Measurements from ENCODE around the gene LCN12.

DNA sequence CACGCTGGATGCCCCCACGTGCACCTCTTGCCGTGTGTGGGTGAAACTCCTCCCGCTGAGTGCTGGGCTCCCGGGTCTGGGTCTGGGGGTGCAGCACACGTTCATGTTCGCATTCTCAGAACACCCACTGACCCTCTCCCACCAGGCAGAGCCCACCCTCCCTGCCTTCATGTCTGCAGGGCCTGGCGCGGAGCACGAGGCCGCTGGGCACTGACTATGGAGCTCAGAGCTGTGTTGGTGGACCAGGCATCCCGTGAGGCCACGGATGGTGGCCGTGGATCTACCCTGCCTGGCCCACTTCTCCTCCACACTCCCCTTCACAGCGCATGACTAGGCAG is 8.8 kb downstream of the LCN12 start:
- TF ChIP-seq CTCF (IDR thresholded peaks at IDR 0.05) (no peak), POLR2A (IDR thresholded peaks at IDR 0.05) (no peak), POLR2AphosphoS5 (IDR thresholded peaks at IDR 0.05) (no peak)
